ENCODE measurements around the gene HOGA1. TPM values are rescaled to one million over a fixed set of nuclear protein-coding genes. Genes with fewer than 3 reads are reported as not detected.

The HOGA1 gene
- total and polyA plus RNA-seq, 4 donors, result 0.30 to 2.3 (median 0.77) TPM

- no peak for TF ChIP-seq CTCF (IDR thresholded peaks at IDR 0.05; ENCODE audit: control extremely low read depth, extremely low read depth)
- 89 to 95% methylated on average over 7 to 8 of the region's 8 CpGs for WGBS, 2 donors
- DNase-seq (no peak), ATAC-seq (ENCODE audit: insufficient read depth, low FRiP score) (no peak)
- no peaks in the 10 kb centered on the region for H3K36me3 ChIP-seq (ENCODE audit: control insufficient read depth in 4 of 4, insufficient read depth in 4 of 4, low read length in 4 of 4)
- no peak overlapping the region for H3K27ac ChIP-seq (ENCODE audit: low read depth in 1 of 2, low read length in 1 of 2)
- H3K4me1 ChIP-seq (ENCODE audit: control insufficient read depth in 5 of 5, insufficient read depth in 5 of 5, low read length in 5 of 5), result peaks cover 0 to 3% (median 0%) of the 10 kb centered on the region in 5 donors
- no peaks in the 10 kb centered on the region for H3K27me3 ChIP-seq (ENCODE audit: control insufficient read depth in 3 of 3, insufficient read depth in 3 of 3, low read length in 2 of 3)
- H3K9ac ChIP-seq (ENCODE audit: insufficient read depth in 1 of 2, low read length in 2 of 2), result no peak overlapping the region
- no peaks in the 10 kb centered on the region for H3K9me3 ChIP-seq (ENCODE audit: control insufficient read depth in 4 of 4, insufficient read depth in 3 of 4, low read length in 3 of 4)
- no peak overlapping the region for H3K4me3 ChIP-seq
These were observed 2.0 kb upstream of the HOGA1 start for GRCh38 chr10:97582169-97582568.

GRCh38 chr10:97583476-97583875 is 713 bp upstream of the HOGA1 start:
- no peaks in the 10 kb centered on the region for H3K9me3 ChIP-seq (ENCODE audit: control insufficient read depth in 4 of 4, insufficient read depth in 3 of 4, low read length in 3 of 4)
- no peak overlapping the region for H3K4me3 ChIP-seq
- TF ChIP-seq CTCF (IDR thresholded peaks at IDR 0.05; ENCODE audit: control extremely low read depth, extremely low read depth), result no peak
- DNase-seq (no peak), ATAC-seq (ENCODE audit: insufficient read depth, low FRiP score) (no peak)
- peak overlapping the region in 1 of 2 donors; percentile 77 for H3K27ac ChIP-seq (ENCODE audit: low read depth in 1 of 2, low read length in 1 of 2)
- no peaks in the 10 kb centered on the region for H3K27me3 ChIP-seq (ENCODE audit: control insufficient read depth in 3 of 3, insufficient read depth in 3 of 3, low read length in 2 of 3)
- 93 to 98% methylated on average over 13 of the region's 13 CpGs for WGBS, 2 donors
- peaks cover 0 to 3% (median 0%) of the 10 kb centered on the region in 5 donors for H3K4me1 ChIP-seq (ENCODE audit: control insufficient read depth in 5 of 5, insufficient read depth in 5 of 5, low read length in 5 of 5)
- H3K36me3 ChIP-seq (ENCODE audit: control insufficient read depth in 4 of 4, insufficient read depth in 4 of 4, low read length in 4 of 4), result no peaks in the 10 kb centered on the region
- no peak overlapping the region for H3K9ac ChIP-seq (ENCODE audit: insufficient read depth in 1 of 2, low read length in 2 of 2)

GRCh38 chr10:97584798-97585438 is 729 bp downstream of the HOGA1 start:
- DNase-seq, result no peak
- no peak for TF ChIP-seq CTCF (IDR thresholded peaks at IDR 0.05; ENCODE audit: control extremely low read depth, extremely low read depth)
- H3K27me3 ChIP-seq (ENCODE audit: control insufficient read depth in 3 of 3, insufficient read depth in 3 of 3, low read length in 2 of 3), result no peaks in the 10 kb centered on the region

GRCh38 chr10:97585439-97585811 is 1.2 kb downstream of the HOGA1 start:
- Histone ChIP-seq H3K36me3 (ENCODE audit: control insufficient read depth in 4 of 4, insufficient read depth in 4 of 4, low read length in 4 of 4) (no peaks in the 10 kb centered on the region), H3K9ac (ENCODE audit: insufficient read depth in 1 of 2, low read length in 2 of 2) (no peak overlapping the region), H3K4me1 (ENCODE audit: control insufficient read depth in 5 of 5, insufficient read depth in 5 of 5, low read length in 5 of 5) (peaks cover 0 to 3% (median 0%) of the 10 kb centered on the region in 5 donors), H3K27ac (ENCODE audit: low read depth in 1 of 2, low read length in 1 of 2) (peak overlapping the region in 1 of 2 donors; percentile 37), H3K9me3 (ENCODE audit: control insufficient read depth in 4 of 4, insufficient read depth in 3 of 4, low read length in 3 of 4) (no peaks in the 10 kb centered on the region), H3K27me3 (ENCODE audit: control insufficient read depth in 3 of 3, insufficient read depth in 3 of 3, low read length in 2 of 3) (no peaks in the 10 kb centered on the region), H3K4me3 (no peak overlapping the region)
- TF ChIP-seq CTCF (IDR thresholded peaks at IDR 0.05; ENCODE audit: control extremely low read depth, extremely low read depth), result no peak
- DNase-seq (no peak), ATAC-seq (ENCODE audit: insufficient read depth, low FRiP score) (no peak)
- WGBS, 2 donors, result 90 to 95% methylated on average over 5 of the region's 5 CpGs

More at GRCh38 chr10:97584798-97585438, 729 bp downstream of the HOGA1 start:
- ATAC-seq (ENCODE audit: insufficient read depth, low FRiP score), result no peak
- Histone ChIP-seq H3K9ac (ENCODE audit: insufficient read depth in 1 of 2, low read length in 2 of 2) (no peak overlapping the region), H3K27ac (ENCODE audit: low read depth in 1 of 2, low read length in 1 of 2) (peak overlapping the region in 1 of 2 donors; percentile 92), H3K9me3 (ENCODE audit: control insufficient read depth in 4 of 4, insufficient read depth in 3 of 4, low read length in 3 of 4) (no peaks in the 10 kb centered on the region), H3K4me1 (ENCODE audit: control insufficient read depth in 5 of 5, insufficient read depth in 5 of 5, low read length in 5 of 5) (peaks cover 0 to 3% (median 0%) of the 10 kb centered on the region in 5 donors), H3K36me3 (ENCODE audit: control insufficient read depth in 4 of 4, insufficient read depth in 4 of 4, low read length in 4 of 4) (no peaks in the 10 kb centered on the region), H3K4me3 (no peak overlapping the region)
- WGBS, 2 donors, result 87 to 93% methylated on average over 5 of the region's 5 CpGs
